ENCODE data around the gene ITGB7. TPM values are rescaled to one million over a fixed set of nuclear protein-coding genes. Genes with fewer than 3 reads are reported as not detected.

The ITGB7 gene
- total and polyA plus RNA-seq, 2 of the 4 experiments (the other 2 are of a cell fraction), result 0.18 to 0.44 TPM

DNA sequence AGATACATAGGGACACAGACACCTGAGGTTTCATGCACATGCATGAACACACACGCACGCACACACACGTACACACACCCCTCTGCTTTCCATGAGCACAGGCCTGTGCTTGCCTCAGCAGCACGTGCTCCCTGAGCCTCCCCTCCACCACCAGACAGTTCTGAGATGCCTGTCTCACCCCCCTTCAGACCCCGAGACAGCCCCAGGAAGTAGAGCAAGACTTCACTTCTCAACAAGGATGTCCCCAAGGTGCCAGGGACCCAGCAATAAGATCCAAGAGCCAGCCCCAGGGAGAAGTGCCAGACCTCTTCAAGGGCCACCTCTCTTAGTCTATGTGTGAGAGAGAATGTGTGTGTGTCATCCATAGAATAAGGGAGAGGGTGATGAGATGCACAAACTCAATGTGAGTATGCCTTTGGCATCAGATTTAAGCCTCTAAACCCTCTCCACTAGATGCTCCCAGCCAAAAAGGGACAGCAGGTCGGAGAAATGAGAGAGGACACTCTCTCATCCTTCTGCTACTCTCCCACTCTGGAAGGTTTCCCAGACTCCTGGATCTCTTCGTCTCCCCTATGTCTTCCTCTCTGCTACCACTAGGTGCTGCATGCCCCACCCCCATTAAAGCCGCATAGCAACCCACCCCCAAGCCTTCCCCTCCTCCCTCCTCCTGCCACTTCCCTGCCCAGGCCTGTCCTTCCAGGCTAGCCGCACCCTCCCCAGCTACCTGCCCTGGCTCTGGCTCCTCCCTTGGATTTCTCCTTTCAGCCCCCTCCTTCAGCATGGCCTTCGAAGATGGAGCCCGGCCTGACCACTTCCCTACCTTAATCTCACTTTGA, 17.2 kb upstream of the ITGB7 start:
- H3K27ac ChIP-seq (ENCODE audit: insufficient read depth, low read length), result peak overlapping the region; percentile 80; the same call in 1 of the 2 replicates
- dilution Hi-C loops (cut with HindIII; ENCODE audit: low sequenced_read_pairs, unreplicated experiment), result no loop called here

More for the DNA sequence above, 17.2 kb upstream of the ITGB7 start:
- Histone ChIP-seq H2AK5ac (ENCODE audit: low read depth, low read length) (peak overlapping the region; percentile 92), H2BK5ac (ENCODE audit: low read depth, low read length, poor library complexity, severe bottlenecking) (peak overlapping the region; percentile 36), H2BK15ac (ENCODE audit: low read depth, low read length) (0 out of 3 replicates have a peak overlapping the region, but pooled peaks have one; percentile 89), H3K23ac (ENCODE audit: low read depth, low read length) (peak overlapping the region; percentile 72), H3K79me1 (ENCODE audit: low read depth in 1 of 2, low read length in 2 of 2) (peaks cover 0 to 44% of the 10 kb centered on the region in 2 experiments; a peak in 3 of 4 replicates), H3K9ac (ENCODE audit: low read depth, low read length) (peak overlapping the region; percentile 90), H3K4me1 (ENCODE audit: control insufficient read depth, insufficient read depth, low read length) (peaks cover 32% of the 10 kb centered on the region), H4K20me1 (ENCODE audit: insufficient read depth, low read length) (peaks cover 4% of the 10 kb centered on the region), H3K56ac (ENCODE audit: extremely low read depth, insufficient read depth, low read length) (peak overlapping the region; percentile 77; the same call in 1 of the 2 replicates), H2BK120ac (ENCODE audit: low read depth, low read length) (peak overlapping the region; percentile 87), H3K9me3 (ENCODE audit: control insufficient read depth, insufficient read depth, low read length) (no peaks in the 10 kb centered on the region), H3K9me1 (ENCODE audit: insufficient read depth, low read length) (peaks cover 26% of the 10 kb centered on the region), H3K36me3 (ENCODE audit: control insufficient read depth, insufficient read depth, low read length) (peaks cover 4% of the 10 kb centered on the region; the same call in 1 of the 2 replicates), H4K8ac (ENCODE audit: low read depth in 2 of 2, low read length in 2 of 2) (peak overlapping the region; percentile 73 to 98), H4K5ac (ENCODE audit: low read depth, low read length) (peak overlapping the region; percentile 86), H3K4ac (ENCODE audit: low read depth, low read length) (peak overlapping the region; percentile 98), H3K27me3 (ENCODE audit: control insufficient read depth, insufficient read depth, low read length) (no peaks in the 10 kb centered on the region), H2AFZ (replicated peaks; ENCODE audit: low read length, poor library complexity) (peak overlapping the region; percentile 44), H3K4me3 (ENCODE audit: insufficient read depth, low read depth, low read length) (no peak overlapping the region), H2BK20ac (ENCODE audit: low read depth, low read length) (peak overlapping the region; percentile 61; the same call in 1 of the 2 replicates), H3K18ac (ENCODE audit: low read depth, low read length) (peak overlapping the region; percentile 68), H4K91ac (ENCODE audit: insufficient read depth, low read depth, low read length) (peak overlapping the region; percentile 88), H3K14ac (replicated peaks; ENCODE audit: low read depth, low read length) (peak overlapping the region; percentile 95), H3K4me2 (ENCODE audit: low read depth, low read length) (no peak overlapping the region), H2AK9ac (replicated peaks; ENCODE audit: low read depth, low read length, poor library complexity) (peak overlapping the region; percentile 92)
- ChIA-PET POLR2A (ENCODE audit: unreplicated experiment) (interaction anchor here (0.6 kb wide), 1 partner anchor 75 kb away, joined by 3 read pairs; no protein-coding TSS in a partner anchor), CTCF (no interaction called here)
- intact Hi-C loops (cut with micrococcal nuclease), result no loop called here
- DNase-seq (no peak), ATAC-seq (ENCODE audit: low read depth) (no peak)
- no TSS peak for BruUV-seq (replicated peaks)
- 57% methylated on average over 2 of the region's 11 CpGs; no CpG with 5 or more reads in 1 of the 2 experiments for WGBS, 2 experiments (ENCODE audit: extremely low coverage in 2 of 2, insufficient read length in 1 of 2)
- in situ Hi-C loops (cut with MboI; ENCODE audit: low sequenced_read_pairs), result no loop called here
- TF ChIP-seq, protein P1, sequence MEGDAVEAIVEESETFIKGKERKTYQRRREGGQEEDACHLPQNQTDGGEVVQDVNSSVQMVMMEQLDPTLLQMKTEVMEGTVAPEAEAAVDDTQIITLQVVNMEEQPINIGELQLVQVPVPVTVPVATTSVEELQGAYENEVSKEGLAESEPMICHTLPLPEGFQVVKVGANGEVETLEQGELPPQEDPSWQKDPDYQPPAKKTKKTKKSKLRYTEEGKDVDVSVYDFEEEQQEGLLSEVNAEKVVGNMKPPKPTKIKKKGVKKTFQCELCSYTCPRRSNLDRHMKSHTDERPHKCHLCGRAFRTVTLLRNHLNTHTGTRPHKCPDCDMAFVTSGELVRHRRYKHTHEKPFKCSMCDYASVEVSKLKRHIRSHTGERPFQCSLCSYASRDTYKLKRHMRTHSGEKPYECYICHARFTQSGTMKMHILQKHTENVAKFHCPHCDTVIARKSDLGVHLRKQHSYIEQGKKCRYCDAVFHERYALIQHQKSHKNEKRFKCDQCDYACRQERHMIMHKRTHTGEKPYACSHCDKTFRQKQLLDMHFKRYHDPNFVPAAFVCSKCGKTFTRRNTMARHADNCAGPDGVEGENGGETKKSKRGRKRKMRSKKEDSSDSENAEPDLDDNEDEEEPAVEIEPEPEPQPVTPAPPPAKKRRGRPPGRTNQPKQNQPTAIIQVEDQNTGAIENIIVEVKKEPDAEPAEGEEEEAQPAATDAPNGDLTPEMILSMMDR (conservative IDR thresholded peaks at IDR 0.05; ENCODE audit: low read depth, low read length), result peak; percentile 27; the same call in 1 of the 2 replicates
- TF ChIP-seq BHLHE40 (IDR thresholded peaks at IDR 0.05; ENCODE audit: low read depth, low read length), result no peak
- TF ChIP-seq POLR2A (IDR thresholded peaks at IDR 0.05; ENCODE audit: low read depth, low read length), result no peak
